B cell (primary cell): Measurements from ENCODE around the gene VASN. TPM values are rescaled to one million over a fixed set of nuclear protein-coding genes. Genes with fewer than 3 reads are reported as not detected.

Experiments
- ATAC-seq: fragments of 200-7000 bp; cut with Tn5 transposase; one replicate; pipeline ENCODE4 v1.10.0; 2021; ENCODE audit warnings: low read depth, mild to moderate bottlenecking, moderate number of reproducible peaks, moderate library complexity
- CTCF ChIA-PET: fragments of 350-600 bp; sonication (Branson Sonifier 250); formaldehyde crosslinking; loops from one replicate; lab custom pipeline; 2021; ENCODE audit warnings: antibody characterized with exemption, inconsistent platforms; lab: Charles Lee
- POLR2A ChIA-PET: fragments of 350-600 bp; sonication (Branson Sonifier 250); formaldehyde crosslinking; loops from one replicate; lab custom pipeline; 2021; ENCODE audit warnings: antibody characterized with exemption; lab: Charles Lee
- DNase-seq: peaks from one replicate; pipeline ENCODE4 v3.0.0; 2013
- H2AFZ ChIP-seq: 2 replicates; pipeline ENCODE4 v1.6.1; 2012; ENCODE audit warnings: mild to moderate bottlenecking, low read depth, low read length; ENCODE audit not compliant: insufficient read depth, poor library complexity, severe bottlenecking
- H3K27ac ChIP-seq, 2 donors: 1 replicate in 1 of 2; 2 replicates in 1 of 2; pipeline ENCODE4 v1.5.1; 2012 to 2013; ENCODE audit warnings: low read length in 2 of 2, mild to moderate bottlenecking in 2 of 2, moderate library complexity in 1 of 2
- H3K27me3 ChIP-seq, 4 experiments: fragments of 200-600 bp in 1 of 4; sonication (generic) in 1 of 4; replicated peaks in 1 of 4; 1 replicate in 2 of 4; 2 replicates in 2 of 4; pipeline versions ENCODE4 v1.6.1 to v1.7.0; 2013 to 2016; ENCODE audit warnings: low read length in 3 of 4, mild to moderate bottlenecking in 2 of 4, mixed read lengths in 1 of 4, moderate library complexity in 1 of 4; ENCODE audit not compliant: insufficient read depth in 4 of 4, control insufficient read depth in 3 of 4; ENCODE audit errors: control extremely low read depth in 1 of 4
- H3K36me3 ChIP-seq, 2 experiments: replicated peaks in 1 of 2; 1 replicate in 1 of 2; 2 replicates in 1 of 2; pipeline versions ENCODE4 v1.6.1 to v1.7.1; 2013; ENCODE audit warnings: low read length in 1 of 2; ENCODE audit not compliant: insufficient read depth in 2 of 2, control insufficient read depth in 1 of 2; ENCODE audit errors: control extremely low read depth in 1 of 2, extremely low read depth in 1 of 2
- H3K4me1 ChIP-seq, 2 donors: fragments of 200-600 bp in 1 of 2; sonication (generic) in 1 of 2; 1 replicate in 1 of 2; 2 replicates in 1 of 2; pipeline versions ENCODE4 v1.5.1 to v1.6.1; 2013 to 2017; ENCODE audit warnings: low read length in 2 of 2; ENCODE audit not compliant: control insufficient read depth in 2 of 2, insufficient read depth in 2 of 2
- H3K4me2 ChIP-seq: replicated peaks from 2 replicates; pipeline ENCODE3; 2012; ENCODE audit warnings: mild to moderate bottlenecking, low read depth, low read length; ENCODE audit not compliant: poor library complexity, severe bottlenecking
- H3K4me3 ChIP-seq, 5 experiments: fragments of 200-600 bp in 1 of 5; sonication (generic) in 1 of 5; 1 replicate in 3 of 5; 2 replicates in 2 of 5; pipeline versions ENCODE4 v1.5.1 to v1.7.0; 2011 to 2016; ENCODE audit warnings: low read length in 4 of 5, mild to moderate bottlenecking in 4 of 5, low read depth in 2 of 5, control low read depth in 1 of 5, moderate library complexity in 1 of 5; ENCODE audit not compliant: insufficient read depth in 1 of 5; ENCODE audit errors: control extremely low read depth in 1 of 5, extremely low read depth in 1 of 5
- H3K79me2 ChIP-seq: fragments of 200-600 bp; sonication (generic); one replicate; pipeline ENCODE4 v1.6.0; 2016; ENCODE audit warnings: low read length; ENCODE audit not compliant: control insufficient read depth, insufficient read depth
- H3K9ac ChIP-seq: fragments of 200-600 bp; sonication (generic); 2 replicates; pipeline ENCODE4 v1.6.1; 2017; ENCODE audit warnings: mild to moderate bottlenecking, low read length, moderate library complexity
- H3K9me3 ChIP-seq, 3 donors: one replicate each; pipeline versions ENCODE4 v1.6.1 to v1.7.1; 2013; ENCODE audit warnings: low read length in 2 of 3; ENCODE audit not compliant: control insufficient read depth in 2 of 3, insufficient read depth in 1 of 3; ENCODE audit errors: control extremely low read depth in 1 of 3
- H4K20me1 ChIP-seq: 2 replicates; pipeline ENCODE4 v1.6.0; 2012; ENCODE audit warnings: mild to moderate bottlenecking, low read length; ENCODE audit not compliant: insufficient read depth, control insufficient read depth, poor library complexity, severe bottlenecking
- H3K27ac Mint-ChIP-seq: one replicate; pipeline ENCODE4 v1.8.0; 2021; ENCODE audit warnings: mixed read lengths
- H3K27me3 Mint-ChIP-seq: one replicate; pipeline ENCODE4 v1.8.0; 2021; ENCODE audit warnings: mixed read lengths
- H3K4me1 Mint-ChIP-seq: one replicate; pipeline ENCODE4 v1.8.0; 2021; ENCODE audit warnings: mixed read lengths
- H3K4me3 Mint-ChIP-seq: one replicate; pipeline ENCODE4 v1.8.0; 2021; ENCODE audit warnings: mixed read lengths
- H3K9me3 Mint-ChIP-seq: one replicate; pipeline ENCODE4 v1.8.0; 2022; ENCODE audit warnings: mixed read lengths; ENCODE audit not compliant: insufficient read depth
- EZH2 ChIP-seq: IDR thresholded peaks from 2 replicates; pipeline ENCODE4 v1.6.1; 2012; ENCODE audit warnings: borderline replicate concordance, low read depth, mild to moderate bottlenecking, moderate library complexity, low read length; ENCODE audit not compliant: insufficient read depth, poor library complexity, severe bottlenecking
- WGBS: methylation state at CpG from one replicate; pipeline ENCODE4 v1.1.5; 2013; ENCODE audit warnings: missing lambda C conversion rate; ENCODE audit not compliant: insufficient coverage; 5-methylcytosine and 5-hydroxymethylcytosine counted together
- intact Hi-C: fragments of 100-400 bp; cut with micrococcal nuclease; formaldehyde crosslinking; loops from one replicate; pipeline ENCODE4 v1.10.0; 2022
- polyA plus RNA-seq: library from polyadenylated mRNA; depleted of rRNA; stranded (reverse); fragments of >200 nt; gene quantifications from 2 replicates; pipeline ENCODE4 v1.2.3, GENCODE V29; 2012
- total RNA-seq, 2 donors: library from RNA; stranded (reverse); fragments of 120-200 nt in 1 of 2; gene quantifications; 1 replicate in 1 of 2; 2 replicates in 1 of 2; pipeline versions ENCODE4 v1.2.3 to v1.2.4, GENCODE V29; 2013 to 2022
- TF ChIP-seq, protein P1 (sequence below): fragments of 200-600 bp; IDR thresholded peaks from one replicate; pipeline ENCODE4 v1.8.0; 2022; ENCODE audit warnings: antibody characterized with exemption, mild to moderate bottlenecking

Gene VASN
- total and polyA plus RNA-seq, 2 donors (not counting 1 experiment from before 2014, with no cell fraction given), result 0.57 to 0.76 TPM

GRCh38 chr16:4426722-4427372, 55.2 kb downstream of the VASN start:
- H3K79me2 ChIP-seq, result peaks cover 58% of the 10 kb centered on the region
- H4K20me1 ChIP-seq, result peaks cover 3% of the 10 kb centered on the region
- no peak for ATAC-seq
- TF ChIP-seq, protein P1, sequence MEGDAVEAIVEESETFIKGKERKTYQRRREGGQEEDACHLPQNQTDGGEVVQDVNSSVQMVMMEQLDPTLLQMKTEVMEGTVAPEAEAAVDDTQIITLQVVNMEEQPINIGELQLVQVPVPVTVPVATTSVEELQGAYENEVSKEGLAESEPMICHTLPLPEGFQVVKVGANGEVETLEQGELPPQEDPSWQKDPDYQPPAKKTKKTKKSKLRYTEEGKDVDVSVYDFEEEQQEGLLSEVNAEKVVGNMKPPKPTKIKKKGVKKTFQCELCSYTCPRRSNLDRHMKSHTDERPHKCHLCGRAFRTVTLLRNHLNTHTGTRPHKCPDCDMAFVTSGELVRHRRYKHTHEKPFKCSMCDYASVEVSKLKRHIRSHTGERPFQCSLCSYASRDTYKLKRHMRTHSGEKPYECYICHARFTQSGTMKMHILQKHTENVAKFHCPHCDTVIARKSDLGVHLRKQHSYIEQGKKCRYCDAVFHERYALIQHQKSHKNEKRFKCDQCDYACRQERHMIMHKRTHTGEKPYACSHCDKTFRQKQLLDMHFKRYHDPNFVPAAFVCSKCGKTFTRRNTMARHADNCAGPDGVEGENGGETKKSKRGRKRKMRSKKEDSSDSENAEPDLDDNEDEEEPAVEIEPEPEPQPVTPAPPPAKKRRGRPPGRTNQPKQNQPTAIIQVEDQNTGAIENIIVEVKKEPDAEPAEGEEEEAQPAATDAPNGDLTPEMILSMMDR, result no peak
- no peak for TF ChIP-seq EZH2
- H3K4me2 ChIP-seq, result peak overlapping the region; percentile 81
- intact Hi-C loops, result no loop called here
- H3K9me3 ChIP-seq, result no peaks in the 10 kb centered on the region
- Mint-ChIP-seq H3K27me3 (no peaks in the 10 kb centered on the region), H3K4me3 (peak overlapping the region; percentile 97), H3K9me3 (no peaks in the 10 kb centered on the region), H3K27ac (peak overlapping the region; percentile 100), H3K4me1 (peaks cover 25% of the 10 kb centered on the region)
- peak overlapping the region in 1 of 5 experiments; percentile 84 for H3K4me3 ChIP-seq
- no peak for DNase-seq
- no peaks in the 10 kb centered on the region for H3K27me3 ChIP-seq
- ChIA-PET POLR2A (no interaction called here), CTCF (interaction anchor here (0.9 kb wide), 1 partner anchor 114 kb away, joined by 5 read pairs; no protein-coding TSS in a partner anchor)
- peak overlapping the region; percentile 94 for H3K9ac ChIP-seq
- H2AFZ ChIP-seq, result no peak overlapping the region
- 95% methylated on average over 7 of the region's 12 CpGs for WGBS
- peaks cover 14 to 20% of the 10 kb centered on the region in 2 donors for H3K4me1 ChIP-seq
- peaks cover 3 to 9% of the 10 kb centered on the region in 2 experiments for H3K36me3 ChIP-seq
- H3K27ac ChIP-seq, result peak overlapping the region in 1 of 2 donors; percentile 93

- Mint-ChIP-seq H3K9me3 (no peaks in the 10 kb centered on the region), H3K4me1 (peaks cover 25% of the 10 kb centered on the region), H3K27me3 (no peaks in the 10 kb centered on the region), H3K4me3 (no peak overlapping the region), H3K27ac (no peak overlapping the region)
- TF ChIP-seq, protein P1, result no peak
- no peak for TF ChIP-seq EZH2
- Histone ChIP-seq H3K4me2 (no peak overlapping the region), H3K27me3 (no peaks in the 10 kb centered on the region), H2AFZ (no peak overlapping the region), H3K9me3 (no peaks in the 10 kb centered on the region), H3K4me3 (no peak overlapping the region), H3K79me2 (peaks cover 74% of the 10 kb centered on the region), H3K4me1 (peaks cover 14 to 20% of the 10 kb centered on the region in 2 donors), H3K36me3 (peaks cover 4 to 15% of the 10 kb centered on the region in 2 experiments), H3K27ac (no peak overlapping the region), H3K9ac (no peak overlapping the region), H4K20me1 (peaks cover 3% of the 10 kb centered on the region)
- POLR2A ChIA-PET, result no interaction called here
- CTCF ChIA-PET, result interaction anchor here (0.6 to 1.1 kb wide), 3 partner anchors 24 to 120 kb away, joined by 4 to 5 read pairs (median 4); no protein-coding TSS in a partner anchor
- intact Hi-C loops, result no loop called here
- DNase-seq (no peak), ATAC-seq (no peak)
- 91% methylated on average over 6 of the region's 7 CpGs for WGBS
These were observed 56.9 kb downstream of the VASN start for GRCh38 chr16:4428500-4428899.
